GM19397 (cell line): ENCODE data around the gene MYH9.

Experiments used
- ATAC-seq: cut with Tn5 transposase; IDR thresholded peaks from one replicate; pipeline ENCODE4 v1.9.1; 2021; ENCODE audit warnings: mild to moderate bottlenecking, moderate library complexity; ENCODE audit not compliant: unreplicated experiment

MYH9 gene

GRCh38 chr22:36351921-36352802 is 35.6 kb downstream of the MYH9 start:
- ATAC-seq: no peak

GRCh38 chr22:36350751-36351594 is 36.8 kb downstream of the MYH9 start:
- no peak for ATAC-seq

GRCh38 chr22:36349726-36350125 is 38.0 kb downstream of the MYH9 start:
- no peak for ATAC-seq

GRCh38 chr22:36348760-36349159 is 39.0 kb downstream of the MYH9 start:
- ATAC-seq: no peak

GRCh38 chr22:36347094-36347493 is 40.7 kb downstream of the MYH9 start:
- no peak for ATAC-seq

- ATAC-seq: no peak
Measured at GRCh38 chr22:36344106-36344827, 43.5 kb downstream of the MYH9 start.

- ATAC-seq: no peak
Measured at GRCh38 chr22:36343720-36344105, 44.1 kb downstream of the MYH9 start.

- ATAC-seq: no peak
Measured at GRCh38 chr22:36343070-36343719, 44.6 kb downstream of the MYH9 start.

- ATAC-seq: no peak
Measured at GRCh38 chr22:36341640-36342041, 46.1 kb downstream of the MYH9 start.

- ATAC-seq: no peak
Measured at GRCh38 chr22:36340621-36341020, 47.1 kb downstream of the MYH9 start.

GRCh38 chr22:36339171-36340065 is 48.3 kb downstream of the MYH9 start:
- no peak for ATAC-seq

- ATAC-seq: no peak
Measured at GRCh38 chr22:36337365-36338130, 50.2 kb downstream of the MYH9 start.

- ATAC-seq: no peak
Measured at GRCh38 chr22:36336246-36337182, 51.3 kb downstream of the MYH9 start.

GRCh38 chr22:36335621-36336020 is 52.1 kb downstream of the MYH9 start:
- no peak for ATAC-seq

- no peak for ATAC-seq
Measured at GRCh38 chr22:36334821-36335603, 52.8 kb downstream of the MYH9 start.

GRCh38 chr22:36334081-36334820 is 53.5 kb downstream of the MYH9 start:
- no peak for ATAC-seq
